Activated CD4-positive, alpha-beta T cell treated with anti-CD3 and anti-CD28 coated beads for 4 hours (primary cell): ENCODE results near the gene SUCLG2.

Experiments used
- DNase-seq, 2 donors: peaks; one replicate each; pipeline ENCODE4 v3.0.0-alpha.2; 2020

Gene SUCLG2

DNA sequence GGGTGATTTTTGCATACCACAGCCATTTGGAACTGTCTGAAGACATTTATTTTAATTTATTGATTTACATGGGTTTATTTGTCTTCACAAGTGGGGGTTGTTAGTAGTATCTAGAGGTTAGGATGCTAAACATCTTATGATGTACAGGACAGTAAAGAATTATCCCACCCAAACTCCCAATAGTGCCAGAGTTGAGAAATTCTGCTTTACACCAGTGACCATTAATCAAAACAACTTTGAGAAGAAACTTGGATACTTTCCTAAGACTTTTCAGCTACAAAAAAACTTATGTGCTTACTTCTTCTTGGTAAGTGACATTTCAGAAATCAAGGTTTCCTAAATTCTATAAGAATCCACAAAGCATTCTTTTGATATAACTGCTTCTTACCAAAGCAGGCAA is 156.7 kb downstream of the SUCLG2 start:
- DNase-seq = no peak

DNA sequence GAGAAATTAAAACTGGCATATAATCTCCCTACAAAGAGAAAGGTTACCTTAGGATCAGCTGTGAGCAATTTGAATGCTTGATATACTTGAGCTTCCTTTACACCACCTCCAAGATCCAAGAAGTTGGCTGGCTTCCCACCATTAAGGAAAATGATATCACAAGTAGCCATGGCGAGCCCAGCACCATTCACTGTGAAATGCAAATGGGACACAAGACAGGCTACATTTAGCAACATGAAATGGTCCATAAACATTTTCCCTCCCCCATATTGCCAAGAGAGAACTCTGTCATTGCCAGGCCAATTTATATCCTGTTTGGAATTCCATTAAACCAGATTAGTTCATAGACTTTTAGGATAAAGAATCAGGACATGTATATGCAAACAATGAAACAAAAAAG is 158.7 kb downstream of the SUCLG2 start:
- DNase-seq = no peak

DNA sequence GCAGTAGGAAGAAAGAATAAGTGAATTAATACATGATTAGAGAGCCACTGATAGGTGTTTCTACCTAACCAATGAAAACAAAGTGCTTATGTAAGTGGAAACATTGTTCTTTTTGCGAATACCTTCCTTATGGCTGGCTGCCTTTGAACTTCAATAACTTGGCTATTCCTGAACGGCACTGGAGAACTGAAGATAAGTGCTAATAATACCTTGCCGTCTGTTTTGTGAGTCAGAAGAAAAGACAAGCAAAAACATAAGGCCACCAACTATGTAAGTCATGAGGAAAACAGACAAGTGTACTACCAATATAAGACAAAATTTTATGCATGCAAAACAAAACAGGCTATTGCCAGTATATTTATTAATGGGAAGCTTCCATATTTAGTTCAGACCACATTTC is 160.6 kb downstream of the SUCLG2 start:
- DNase-seq = no peak

DNA sequence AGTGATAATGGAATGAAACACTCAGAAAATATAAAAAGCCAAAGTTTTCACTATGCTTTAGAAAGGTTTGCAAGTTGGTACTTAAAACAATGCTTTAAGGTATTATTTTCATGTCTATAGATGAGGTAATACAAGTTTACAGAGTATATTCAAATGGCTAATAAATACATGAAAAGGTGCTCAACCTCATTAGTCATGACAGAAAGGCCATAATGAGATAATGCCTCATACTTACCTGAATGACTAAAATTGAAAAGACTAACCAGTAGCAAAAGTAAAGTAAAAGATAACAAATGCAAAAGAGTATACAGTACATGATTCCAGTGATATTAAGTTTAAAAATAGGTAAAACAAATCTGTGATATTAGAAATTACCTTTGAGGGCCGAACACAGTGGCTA is 163.8 kb downstream of the SUCLG2 start:
- no peak for DNase-seq

DNA sequence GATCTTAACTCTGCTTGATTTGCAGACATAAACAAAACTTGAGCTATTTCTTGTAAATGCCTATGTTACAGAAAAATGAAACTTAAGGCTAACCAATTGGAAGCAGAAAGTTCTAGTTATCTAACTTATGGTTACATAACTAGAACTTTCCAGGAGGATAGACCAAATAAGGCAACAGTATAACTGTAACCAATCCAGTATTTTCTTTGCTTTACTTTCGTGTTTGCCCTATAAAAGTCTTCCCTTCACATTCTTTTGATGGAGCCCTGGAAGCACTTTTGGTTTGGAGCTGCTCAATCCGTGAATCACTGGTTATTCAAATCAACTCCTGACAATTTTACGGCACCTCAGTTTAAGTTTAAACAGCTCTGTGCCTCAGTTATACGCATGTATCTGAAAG is 164.6 kb downstream of the SUCLG2 start:
- no peak for DNase-seq

DNA sequence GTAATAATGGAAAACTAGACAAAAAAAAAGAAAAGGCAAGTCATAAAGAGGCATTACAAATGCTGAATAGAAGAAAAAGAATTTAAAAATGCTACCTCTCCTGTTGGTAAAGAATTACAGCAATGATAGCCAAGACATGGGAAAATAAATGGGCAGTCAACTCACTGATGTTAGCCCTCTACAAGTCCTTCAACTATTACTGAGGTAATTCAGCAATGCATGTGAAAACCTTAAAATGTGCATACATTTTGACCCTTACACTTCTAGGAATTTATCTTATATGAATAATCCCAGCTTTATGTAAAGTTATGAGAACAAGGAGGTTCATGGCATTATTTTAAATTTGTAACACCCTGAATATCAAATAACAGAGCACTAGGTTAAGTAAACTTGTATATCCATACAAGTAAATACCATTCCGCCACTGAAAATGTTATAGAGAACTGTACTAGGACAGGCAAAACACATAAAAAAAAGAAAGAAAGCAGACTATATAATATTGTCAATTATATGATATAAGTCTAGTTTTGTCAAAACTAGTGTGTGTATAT is 166.8 kb downstream of the SUCLG2 start:
- DNase-seq = no peak

DNA sequence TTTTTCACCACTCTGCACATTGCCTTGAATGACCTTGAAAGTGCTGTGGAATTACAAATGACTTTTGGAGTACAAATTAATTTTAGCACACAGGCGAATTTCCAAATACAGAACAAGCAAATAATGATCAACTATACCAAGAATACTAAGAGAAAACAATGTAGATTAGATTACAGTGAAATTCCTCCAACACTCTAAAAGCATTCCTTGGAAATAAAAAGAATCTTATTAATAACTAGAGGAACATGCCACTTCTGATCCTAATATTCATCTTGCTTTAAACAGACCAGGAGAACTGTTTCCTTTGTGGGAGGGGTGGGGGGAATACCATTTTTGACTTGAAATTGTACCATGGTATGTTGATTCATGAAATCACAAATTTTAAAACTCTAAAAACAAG is 167.5 kb downstream of the SUCLG2 start:
- no peak for DNase-seq

DNA sequence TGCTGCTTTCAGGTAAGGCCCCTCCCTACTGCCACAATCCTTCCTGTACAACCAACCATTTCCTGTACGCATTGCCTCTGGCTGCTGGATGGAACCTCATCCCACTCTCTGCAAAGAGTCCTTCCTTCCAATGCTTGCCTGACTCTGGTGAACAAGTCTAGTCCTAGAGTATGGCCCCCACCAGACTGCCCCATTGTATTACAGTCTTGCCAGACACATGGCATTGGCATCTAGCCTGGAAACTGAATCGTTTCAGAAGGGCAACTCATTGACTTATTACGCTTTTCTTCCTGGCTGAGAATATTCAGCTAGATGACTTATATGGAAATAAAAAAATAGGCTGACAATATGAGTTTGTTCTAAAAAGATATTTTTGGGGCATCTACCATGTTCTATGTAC is 170.3 kb downstream of the SUCLG2 start:
- no peak for DNase-seq

DNA sequence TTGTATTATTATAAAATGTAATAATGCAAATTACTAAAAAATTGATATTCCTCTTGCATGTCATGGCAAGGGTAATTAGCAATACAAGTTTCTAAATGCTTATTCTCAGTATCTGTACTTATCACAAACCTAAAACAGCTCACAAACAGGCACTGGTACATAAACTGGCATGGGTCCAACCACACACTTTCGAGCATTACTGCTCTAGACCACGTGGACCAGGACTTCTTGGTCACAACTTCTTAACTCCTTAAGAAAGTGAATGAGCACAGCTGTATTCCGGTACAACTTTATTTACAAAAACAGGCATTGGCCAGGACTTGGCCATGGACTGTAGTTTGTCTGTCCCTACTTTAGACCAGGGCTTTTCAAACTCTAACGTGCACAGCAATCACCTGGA is 173.3 kb downstream of the SUCLG2 start:
- DNase-seq = no peak

DNA sequence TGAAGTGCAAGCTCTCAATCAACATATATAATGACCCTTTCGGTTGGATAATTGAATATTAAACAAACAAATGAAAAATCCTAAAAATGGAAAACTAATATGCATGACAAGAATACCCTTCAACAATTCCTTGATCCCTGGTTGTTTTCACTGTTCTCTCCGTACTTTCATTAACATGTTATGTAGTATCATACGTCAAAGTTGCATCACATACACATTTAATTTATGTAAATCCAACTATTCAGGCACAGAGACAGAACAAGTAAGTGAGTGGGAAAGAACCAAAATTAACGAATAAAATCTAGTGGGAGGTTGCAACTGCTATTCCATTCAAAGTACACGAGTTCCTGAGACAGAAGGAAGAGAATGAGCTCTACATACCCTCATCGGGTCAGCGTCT is 176.0 kb downstream of the SUCLG2 start:
- DNase-seq = no peak

DNA sequence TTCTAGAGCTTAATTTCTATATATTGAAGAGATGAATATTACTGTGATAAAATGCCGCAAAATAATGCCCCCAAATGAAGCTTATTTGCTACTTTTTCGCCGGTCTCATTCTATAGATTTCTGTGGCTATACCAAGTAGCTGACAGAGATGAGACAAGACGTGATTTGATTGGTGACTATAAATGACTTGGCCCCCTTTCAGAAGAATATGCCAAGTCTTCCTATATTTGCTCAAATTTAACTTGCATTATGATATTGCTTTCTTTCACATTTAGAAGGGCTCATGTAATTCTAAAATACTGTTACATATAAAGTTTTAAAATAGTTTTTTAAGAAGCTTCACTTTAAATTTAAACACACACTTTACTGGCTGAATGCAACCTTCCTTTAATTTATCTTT is 180.1 kb downstream of the SUCLG2 start:
- DNase-seq = no peak

DNA sequence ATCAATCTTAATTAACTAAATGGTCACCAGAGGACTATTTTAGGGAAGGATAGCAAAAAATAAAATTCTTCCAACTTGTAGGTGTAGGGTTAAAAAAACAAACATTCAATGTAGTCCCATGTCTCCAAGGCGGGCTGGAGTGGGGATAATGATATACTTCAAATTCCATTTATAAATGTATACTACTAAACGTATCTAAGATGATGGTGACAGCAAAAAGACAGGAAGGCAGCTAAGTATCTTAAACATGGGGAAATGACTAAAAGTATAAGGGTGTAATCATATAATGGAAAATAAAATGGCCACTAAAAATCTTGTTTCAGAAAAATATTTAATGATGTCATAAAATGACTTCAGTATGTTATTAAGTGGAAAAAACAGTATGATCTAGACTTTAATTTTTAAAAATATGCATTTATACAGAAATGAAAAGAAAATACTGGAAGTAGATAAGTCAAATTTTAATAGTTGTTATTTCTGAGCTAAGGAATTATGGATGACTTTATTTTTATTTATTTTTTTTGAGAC is 181.7 kb downstream of the SUCLG2 start:
- DNase-seq = no peak

DNA sequence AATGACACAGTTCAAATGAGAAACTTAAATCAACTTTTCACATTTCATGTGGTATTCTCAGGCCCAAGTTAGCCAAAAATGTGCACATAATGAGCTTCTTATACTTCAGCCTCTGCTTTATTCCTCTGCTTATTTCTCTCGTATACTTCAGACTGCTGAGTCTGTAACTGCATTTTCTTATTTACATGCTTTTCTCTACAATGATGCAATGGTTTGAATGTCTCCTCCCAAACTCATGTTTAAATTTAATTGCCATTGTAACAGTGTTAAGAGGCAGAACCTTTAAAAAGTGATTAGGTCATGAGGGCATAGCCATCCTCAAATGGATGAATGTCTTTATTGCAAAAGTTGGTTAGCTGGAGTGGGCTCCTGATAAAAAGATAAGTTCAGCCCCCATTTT is 184.2 kb downstream of the SUCLG2 start:
- DNase-seq = no peak

DNA sequence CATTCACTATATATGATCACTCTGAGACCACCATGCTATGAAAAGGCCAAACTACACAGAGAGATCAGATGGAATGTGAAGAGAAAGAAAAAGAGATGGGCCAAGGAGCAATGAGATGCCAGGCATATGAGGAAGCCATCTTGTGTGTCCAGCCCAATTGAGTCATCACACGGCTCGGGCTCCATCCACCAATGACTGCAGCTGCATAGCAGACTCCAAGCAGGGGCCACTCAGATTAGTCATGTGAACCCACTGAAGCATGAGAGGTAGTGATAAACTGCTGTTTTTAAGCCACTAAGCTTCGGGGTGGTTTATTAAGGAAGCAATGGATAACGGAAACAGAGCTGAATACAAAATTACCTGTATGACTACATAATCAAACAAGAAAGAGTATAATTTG is 185.9 kb downstream of the SUCLG2 start:
- DNase-seq = no peak

DNA sequence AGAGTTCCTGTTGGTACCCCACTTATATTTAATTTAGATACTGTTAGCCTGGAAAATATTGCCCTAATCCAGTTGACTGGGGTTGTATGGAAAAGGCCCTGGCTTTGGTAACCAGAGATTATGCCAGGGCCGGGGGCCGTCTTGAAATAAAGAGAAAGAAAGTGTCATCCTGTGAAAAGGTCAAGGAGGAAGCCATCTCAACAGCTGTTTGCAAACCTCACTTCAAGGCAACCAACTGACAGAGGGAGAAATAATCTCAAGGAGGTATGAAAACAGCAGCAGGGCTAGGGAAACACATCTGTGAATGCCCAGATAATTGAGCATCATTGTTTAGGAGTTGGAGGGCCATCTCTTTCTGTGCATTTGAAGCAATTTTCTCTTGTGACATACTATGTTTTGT is 190.8 kb downstream of the SUCLG2 start:
- DNase-seq = no peak

DNA sequence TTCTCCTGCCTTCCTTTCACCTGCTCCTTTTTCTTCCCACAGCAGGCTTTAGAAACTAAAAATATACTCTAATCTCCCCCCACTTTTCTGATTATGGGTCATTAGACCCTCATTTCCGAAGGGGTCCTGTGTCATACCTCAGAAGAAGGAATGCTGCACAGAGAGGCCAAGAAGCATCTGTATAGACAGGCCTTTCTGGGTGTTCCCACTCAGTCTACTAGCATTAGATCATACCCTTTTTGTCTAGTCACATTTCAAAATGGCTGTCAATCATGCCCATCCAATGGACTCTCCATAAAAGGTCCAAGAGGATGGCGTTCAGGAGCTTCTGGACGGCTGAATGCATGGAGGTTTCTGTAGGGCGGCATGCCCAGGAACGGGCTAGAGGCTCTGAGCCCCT is 192.2 kb downstream of the SUCLG2 start:
- no peak for DNase-seq

DNA sequence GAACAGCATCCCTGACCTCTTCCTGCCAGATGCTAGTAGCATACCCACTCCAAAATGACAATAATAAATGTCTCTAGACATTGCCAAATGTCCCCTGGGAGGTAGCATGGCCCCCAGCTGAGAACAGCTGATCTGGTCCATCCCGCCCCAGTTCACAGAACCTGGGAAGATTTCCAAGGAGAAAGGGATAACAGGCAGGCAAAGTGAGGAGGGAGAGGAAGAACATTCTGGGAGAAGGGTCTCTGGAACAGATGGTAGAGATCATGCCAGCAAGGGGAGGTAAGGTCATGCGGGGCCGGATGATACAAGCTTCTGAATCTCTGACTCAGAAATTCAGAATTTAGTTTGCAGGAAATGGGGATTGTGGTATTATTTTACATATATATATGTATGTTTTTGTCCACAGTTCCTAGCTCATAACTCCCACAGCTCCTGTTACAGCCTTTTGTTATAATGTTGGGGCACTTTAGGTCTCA is 192.7 kb downstream of the SUCLG2 start:
- no peak for DNase-seq

DNA sequence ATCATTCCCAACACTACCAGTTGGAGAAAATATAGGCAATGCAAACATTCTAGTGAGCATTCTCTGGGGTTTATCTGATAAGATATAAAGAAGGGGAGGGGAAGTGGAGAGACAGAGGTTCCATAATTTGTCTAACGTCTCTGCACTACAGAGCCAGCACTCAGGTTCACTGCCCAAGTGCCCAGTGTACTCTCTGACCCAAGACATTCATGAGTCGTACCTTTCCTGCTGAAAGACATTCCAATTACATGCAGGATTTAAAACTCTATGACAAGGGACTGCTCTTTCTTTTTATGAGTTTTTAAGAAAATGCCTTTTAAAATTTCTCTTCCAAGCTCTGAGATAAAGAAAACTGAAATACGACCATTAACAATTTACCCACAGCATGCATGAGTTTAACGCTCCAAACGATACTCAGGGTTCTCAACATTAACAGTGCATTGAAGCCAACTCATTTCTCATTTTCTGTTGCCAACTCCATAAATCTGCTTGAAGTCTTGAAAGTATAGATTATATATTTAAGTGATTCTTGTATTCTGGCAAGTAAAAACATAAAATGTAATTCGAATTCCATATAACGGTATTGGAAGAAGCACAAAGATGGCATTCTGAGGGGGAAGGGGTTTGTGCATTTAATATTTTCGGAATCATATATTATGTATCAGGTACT is 193.4 kb downstream of the SUCLG2 start:
- no peak for DNase-seq

DNA sequence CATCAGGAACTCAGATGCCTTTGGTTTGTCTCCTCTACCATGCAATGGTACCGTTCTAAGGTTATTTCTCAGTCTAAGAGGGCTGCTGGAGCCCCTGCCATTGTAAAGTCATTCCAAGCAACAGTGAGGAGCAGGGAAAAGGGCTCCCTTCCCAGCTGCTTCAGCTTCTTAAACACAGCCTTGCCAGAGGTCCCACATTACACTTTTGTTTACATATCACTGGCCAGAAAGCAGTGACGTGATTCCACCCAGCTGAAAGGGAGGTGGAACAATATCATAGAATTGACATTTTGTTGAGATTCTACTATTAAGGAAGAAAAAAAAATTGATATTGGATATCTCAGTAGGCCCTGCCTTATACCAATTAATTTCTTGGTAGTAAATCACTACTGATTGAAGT is 194.6 kb downstream of the SUCLG2 start:
- DNase-seq = no peak

DNA sequence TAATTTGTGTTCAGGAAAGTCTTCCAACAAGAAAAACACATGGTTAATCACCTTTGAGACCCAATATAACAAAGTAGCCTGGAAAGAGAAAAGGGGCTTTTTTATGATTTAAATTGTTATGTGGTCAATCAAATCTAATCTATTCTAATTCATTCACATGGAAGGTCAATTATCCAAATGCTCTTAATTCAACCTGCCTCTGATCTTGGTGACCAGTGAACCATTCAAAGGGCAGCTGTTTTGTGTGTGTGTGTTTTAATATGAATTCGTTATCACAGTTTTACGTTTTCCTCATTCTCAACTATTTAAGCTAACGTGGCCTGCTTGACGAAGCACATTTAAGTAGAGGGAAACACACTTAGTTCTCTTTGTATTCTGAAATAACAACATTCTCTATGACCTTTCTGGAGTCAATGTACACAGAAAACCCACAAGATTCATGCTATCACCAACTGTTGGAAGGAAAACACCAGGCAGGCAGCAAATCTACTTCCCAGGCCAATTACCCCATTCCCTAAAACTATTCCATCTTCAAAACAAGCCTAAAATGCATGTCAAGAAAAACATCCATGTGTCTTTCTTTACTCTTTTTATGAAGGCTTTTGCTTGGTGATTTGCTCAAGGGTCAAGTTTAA is 195.4 kb downstream of the SUCLG2 start:
- DNase-seq = no peak

DNA sequence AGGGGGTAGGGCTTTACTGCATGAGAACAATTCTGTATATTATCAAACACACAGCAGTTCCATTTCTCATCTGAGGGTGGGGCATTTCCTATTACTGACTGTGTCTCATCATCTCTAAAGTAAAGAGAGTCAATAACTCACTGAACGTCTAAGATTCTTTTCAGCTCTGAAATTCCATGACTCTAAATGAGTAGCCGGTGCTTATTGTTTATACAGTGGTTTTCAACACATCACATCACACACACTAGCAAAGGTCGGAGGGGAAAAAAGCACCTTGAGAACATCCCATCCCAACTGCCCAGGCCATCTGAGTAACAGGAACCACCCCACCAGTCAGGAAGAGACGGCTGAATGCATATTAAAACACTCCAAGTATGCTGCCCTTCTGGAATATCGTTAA is 196.0 kb downstream of the SUCLG2 start:
- DNase-seq = no peak

DNA sequence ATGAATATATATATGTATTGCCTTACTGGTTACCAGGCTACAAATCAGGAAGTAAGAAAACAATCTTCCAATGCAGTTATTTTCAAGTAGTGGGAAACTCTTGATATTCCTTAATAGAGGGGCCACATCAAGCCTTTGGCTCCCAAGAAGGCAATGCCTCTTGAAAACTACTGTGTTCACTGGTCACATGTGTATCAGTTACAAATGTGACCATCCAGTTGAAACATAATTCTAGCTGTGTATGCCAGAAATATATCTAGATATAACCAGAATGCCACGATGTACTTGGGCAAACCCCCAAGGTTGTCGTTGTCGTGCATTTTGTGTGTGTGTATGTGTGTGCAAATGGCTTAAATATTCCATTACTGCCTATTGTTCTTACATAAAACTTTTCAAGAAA is 200.8 kb downstream of the SUCLG2 start:
- DNase-seq = no peak

DNA sequence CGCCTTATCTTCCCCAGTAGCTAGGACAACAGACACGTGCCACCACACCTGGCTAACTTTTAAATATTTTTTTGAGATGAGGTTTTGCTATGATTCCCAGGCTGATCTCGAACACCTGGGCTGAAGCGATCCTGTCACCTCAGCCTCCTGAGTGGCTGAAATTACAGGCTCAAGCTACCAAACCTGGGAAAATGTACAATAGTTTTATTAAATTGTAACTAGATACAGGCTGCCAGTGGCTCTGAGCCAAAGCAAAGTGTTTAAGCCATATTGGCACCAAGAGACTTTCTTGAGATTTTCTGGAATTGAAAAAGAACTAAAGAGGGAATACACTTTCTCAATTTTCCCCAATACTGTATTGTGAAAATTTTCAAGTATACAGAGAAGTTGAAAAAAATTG is 204.3 kb downstream of the SUCLG2 start:
- DNase-seq = no peak

DNA sequence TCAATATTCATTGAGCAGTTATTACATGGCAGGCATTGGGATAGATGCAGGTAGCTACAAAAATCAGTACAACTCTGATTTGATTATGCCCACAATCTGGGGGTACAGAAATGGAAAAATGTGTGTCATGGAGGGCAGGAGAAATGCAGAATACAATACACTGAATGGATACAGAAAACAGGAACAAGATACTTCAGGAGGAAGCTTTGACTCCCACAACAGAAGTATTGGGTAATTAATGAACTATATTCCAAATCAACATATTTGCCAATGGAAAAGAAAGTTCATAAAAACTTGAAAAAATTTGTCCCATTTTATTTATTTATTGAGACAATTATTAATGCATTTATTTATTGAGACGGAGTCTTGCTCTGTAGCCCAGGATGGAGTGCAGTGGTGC is 207.0 kb downstream of the SUCLG2 start:
- no peak for DNase-seq

DNA sequence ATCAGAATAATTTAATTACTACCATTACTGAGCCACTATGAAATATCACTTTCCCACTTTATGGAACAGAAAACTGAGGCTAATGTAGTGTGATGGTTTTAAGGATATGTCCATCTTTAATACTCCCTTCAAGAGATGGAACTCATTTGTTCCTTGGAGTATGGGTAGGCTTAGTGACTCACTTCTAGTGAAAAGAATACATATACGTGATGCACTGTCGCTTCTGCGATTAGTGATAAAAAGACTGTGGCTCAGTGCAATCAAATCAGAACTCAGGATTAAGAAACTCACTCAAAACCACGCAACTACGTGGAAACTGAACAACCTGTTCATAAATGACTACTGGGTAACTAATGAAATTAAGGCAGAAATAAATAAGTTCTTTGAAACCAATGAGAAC is 216.6 kb downstream of the SUCLG2 start:
- DNase-seq = no peak
